ENCODE data around the gene COL26A1. TPM values are rescaled to one million over a fixed set of nuclear protein-coding genes. Genes with fewer than 3 reads are reported as not detected.

Gene COL26A1
- total RNA-seq, 2 experiments from 2014 or later = not detected

- Histone ChIP-seq H3K4me1 (ENCODE audit: insufficient read depth, low read length) (no peaks in the 10 kb centered on the region), H3K36me3 (ENCODE audit: insufficient read depth, low read length) (no peaks in the 10 kb centered on the region), H3K27me3 (ENCODE audit: control insufficient read depth in 1 of 2, insufficient read depth in 2 of 2, low read length in 2 of 2) (peaks cover 0 to 2% of the 10 kb centered on the region in 2 experiments), H3K4me3 (ENCODE audit: low read length) (no peak overlapping the region), H3K27ac (ENCODE audit: low read depth in 1 of 2, low read length in 2 of 2) (no peak overlapping the region), H3K9me3 (ENCODE audit: control insufficient read depth in 1 of 2, insufficient read depth in 1 of 2, low read length in 2 of 2) (peaks cover 0 to 11% of the 10 kb centered on the region in 2 experiments)
- no peak overlapping the region for H3K27ac Mint-ChIP-seq
- intact Hi-C loops (cut with DNase I, micrococcal nuclease) = loop anchor here in 1 of 2 experiments (5.0 kb wide), 1 partner anchor 175 kb away; the partner anchor contains the start of gene COL26A1
- H3K27me3 Mint-ChIP-seq = no peaks in the 10 kb centered on the region
- H3K4me1 Mint-ChIP-seq (ENCODE audit: low read depth) = no peaks in the 10 kb centered on the region
- ATAC-seq (ENCODE audit: poor library complexity) (no peak), DNase-seq (no peak)
- H3K4me3 Mint-ChIP-seq = no peak overlapping the region
- ChIA-PET POLR2A (no interaction called here), CTCF (no interaction called here)
- no peak for TF ChIP-seq CTCF (IDR thresholded peaks at IDR 0.05)
- no peaks in the 10 kb centered on the region for H3K9me3 Mint-ChIP-seq
- no peaks in the 10 kb centered on the region for H3K36me3 Mint-ChIP-seq (ENCODE audit: low read depth)
Observed at GRCh38 chr7:101537205-101537604, 174.5 kb downstream of the COL26A1 start.

GRCh38 chr7:101537935-101538595 lies 175.4 kb downstream of the COL26A1 start:
- Mint-ChIP-seq H3K36me3 (ENCODE audit: low read depth) (no peaks in the 10 kb centered on the region), H3K4me3 (no peak overlapping the region), H3K4me1 (ENCODE audit: low read depth) (no peaks in the 10 kb centered on the region), H3K27me3 (peaks cover 4% of the 10 kb centered on the region), H3K9me3 (no peaks in the 10 kb centered on the region), H3K27ac (no peak overlapping the region)
- H3K4me1 ChIP-seq (ENCODE audit: insufficient read depth, low read length) = peaks cover 4% of the 10 kb centered on the region
- no peaks in the 10 kb centered on the region for H3K36me3 ChIP-seq (ENCODE audit: insufficient read depth, low read length)
- intact Hi-C loops (cut with DNase I, micrococcal nuclease) = loop anchor here in 1 of 2 experiments (5.0 kb wide), 1 partner anchor 176 kb away; the partner anchor contains the start of gene COL26A1
- H3K27me3 ChIP-seq (ENCODE audit: control insufficient read depth in 1 of 2, insufficient read depth in 2 of 2, low read length in 2 of 2) = peaks cover 0 to 5% of the 10 kb centered on the region in 2 experiments
- DNase-seq (no peak), ATAC-seq (ENCODE audit: poor library complexity) (no peak)
- POLR2A ChIA-PET = no interaction called here
- TF ChIP-seq CTCF (IDR thresholded peaks at IDR 0.05) = no peak
- H3K9me3 ChIP-seq (ENCODE audit: control insufficient read depth in 1 of 2, insufficient read depth in 1 of 2, low read length in 2 of 2) = peaks cover 0 to 11% of the 10 kb centered on the region in 2 experiments
- H3K27ac ChIP-seq (ENCODE audit: low read depth in 1 of 2, low read length in 2 of 2) = no peak overlapping the region
- CTCF ChIA-PET = no interaction called here
- no peak overlapping the region for H3K4me3 ChIP-seq (ENCODE audit: low read length)

- H3K27ac Mint-ChIP-seq = no peak overlapping the region
- no peak overlapping the region for H3K27ac ChIP-seq (ENCODE audit: low read depth in 1 of 2, low read length in 2 of 2)
- peaks cover 0 to 11% of the 10 kb centered on the region in 2 experiments for H3K9me3 ChIP-seq (ENCODE audit: control insufficient read depth in 1 of 2, insufficient read depth in 1 of 2, low read length in 2 of 2)
- H3K4me3 ChIP-seq (ENCODE audit: low read length) = no peak overlapping the region
- ATAC-seq (ENCODE audit: poor library complexity) (peak; percentile 54), DNase-seq (peak; percentile 27 to 68 (median 44))
- no peaks in the 10 kb centered on the region for H3K9me3 Mint-ChIP-seq
- intact Hi-C loops (cut with DNase I, micrococcal nuclease) = loop anchor here (1.0 to 5.0 kb wide), 2 partner anchors 175 to 177 kb away; partner anchors contain the start of gene COL26A1 (in 1 of the 2)
- peaks cover 4% of the 10 kb centered on the region for H3K4me1 ChIP-seq (ENCODE audit: insufficient read depth, low read length)
- peaks cover 4% of the 10 kb centered on the region for H3K27me3 Mint-ChIP-seq
- no peaks in the 10 kb centered on the region for H3K4me1 Mint-ChIP-seq (ENCODE audit: low read depth)
- CTCF ChIA-PET = no interaction called here
- H3K36me3 Mint-ChIP-seq (ENCODE audit: low read depth) = no peaks in the 10 kb centered on the region
- H3K27me3 ChIP-seq (ENCODE audit: control insufficient read depth in 1 of 2, insufficient read depth in 2 of 2, low read length in 2 of 2) = peaks cover 0 to 3% of the 10 kb centered on the region in 2 experiments
- TF ChIP-seq CTCF (IDR thresholded peaks at IDR 0.05) = peak; percentile 80
- H3K36me3 ChIP-seq (ENCODE audit: insufficient read depth, low read length) = no peaks in the 10 kb centered on the region
- no peak overlapping the region for H3K4me3 Mint-ChIP-seq
- POLR2A ChIA-PET = no interaction called here
Observed at GRCh38 chr7:101538596-101539459, 176.2 kb downstream of the COL26A1 start.
